HL-60 (cell line): ENCODE measurements around the gene INAFM2.

Experiments
- DNase-seq, 2 experiments: peaks; one replicate each; pipeline ENCODE4 v3.0.0-alpha.2; 2010 to 2020; ENCODE audit warnings: low read depth in 1 of 2, low spot score in 1 of 2
- H3K27ac ChIP-seq: fragments of 250-450 bp; sonication (Bioruptor Pico); replicated peaks from 2 replicates; pipeline ENCODE4 v1.5.1; 2020; ENCODE audit warnings: mild to moderate bottlenecking, moderate library complexity
- H3K27me3 ChIP-seq: fragments of 250-450 bp; sonication (Bioruptor Pico); 2 replicates; pipeline ENCODE4 v1.5.1; 2021; ENCODE audit warnings: mild to moderate bottlenecking, moderate library complexity; ENCODE audit not compliant: insufficient read depth, poor library complexity, severe bottlenecking
- H3K4me3 ChIP-seq: replicated peaks from 2 replicates; pipeline ENCODE4 v1.5.1; 2011; ENCODE audit warnings: mild to moderate bottlenecking, control low read depth, low read length; ENCODE audit not compliant: insufficient read depth
- GABPA ChIP-seq: IDR thresholded peaks from 2 replicates; pipeline ENCODE4 v1.6.1; 2012; ENCODE audit warnings: low read depth
- POLR2AphosphoS5 ChIP-seq: IDR thresholded peaks from 2 replicates; pipeline ENCODE4 v1.6.1; 2012; ENCODE audit warnings: low read depth
- SPI1 ChIP-seq: IDR thresholded peaks from 2 replicates; pipeline ENCODE4 v1.6.1; 2012; ENCODE audit warnings: low read depth, mild to moderate bottlenecking, borderline replicate concordance
- TF ChIP-seq, protein P1 (sequence below): IDR thresholded peaks from one replicate; pipeline ENCODE4 v1.5.1; 2011; ENCODE audit warnings: low read length, control low read depth, inconsistent platforms; ENCODE audit not compliant: insufficient read depth
- TF ChIP-seq, protein P2 (sequence below): IDR thresholded peaks from 2 replicates; pipeline ENCODE4 v1.6.1; 2012; ENCODE audit warnings: low read depth; ENCODE audit not compliant: insufficient replicate concordance

INAFM2 gene

DNA sequence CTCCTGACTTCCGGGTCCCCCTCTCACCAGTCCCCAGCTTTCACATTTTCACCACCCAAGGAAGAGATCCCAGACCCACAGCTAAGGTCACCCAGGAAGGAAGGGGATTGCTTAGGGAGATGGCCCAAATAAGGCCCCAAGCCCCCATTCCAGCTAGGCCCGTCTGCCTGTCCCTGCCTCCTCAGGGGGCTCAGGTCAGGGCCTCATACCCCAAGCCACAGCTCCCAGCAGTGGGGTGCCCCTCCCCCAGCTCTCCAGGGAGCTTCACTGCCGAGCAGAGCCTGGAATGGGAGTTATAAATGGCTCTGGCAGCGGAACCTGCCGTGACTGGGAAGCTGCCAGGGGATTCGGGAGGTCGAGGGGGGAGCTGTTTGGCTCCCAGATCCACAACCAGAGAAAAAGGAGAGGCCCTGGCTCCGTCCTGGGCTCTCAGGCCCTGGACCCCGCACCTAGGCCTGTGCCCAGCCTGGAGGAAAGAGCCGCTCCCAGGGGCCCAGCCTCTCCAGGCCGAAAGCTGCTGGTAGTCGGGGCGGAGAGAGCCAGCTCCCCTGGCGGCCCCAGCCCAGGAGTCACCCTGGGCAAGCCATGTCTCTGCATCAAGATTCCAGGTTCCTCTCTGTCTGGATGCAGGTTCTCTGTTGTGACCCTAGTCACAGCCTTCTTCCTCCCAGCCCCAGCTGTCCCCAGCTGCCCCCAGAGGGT is 16.7 kb downstream of the INAFM2 start:
- Histone ChIP-seq H3K27me3 (no peaks in the 10 kb centered on the region), H3K4me3 (no peak overlapping the region), H3K27ac (peak overlapping the region; percentile 33)
- TF ChIP-seq SPI1: peak; percentile 45; the same call in 1 of the 2 replicates
- TF ChIP-seq, protein P1, sequence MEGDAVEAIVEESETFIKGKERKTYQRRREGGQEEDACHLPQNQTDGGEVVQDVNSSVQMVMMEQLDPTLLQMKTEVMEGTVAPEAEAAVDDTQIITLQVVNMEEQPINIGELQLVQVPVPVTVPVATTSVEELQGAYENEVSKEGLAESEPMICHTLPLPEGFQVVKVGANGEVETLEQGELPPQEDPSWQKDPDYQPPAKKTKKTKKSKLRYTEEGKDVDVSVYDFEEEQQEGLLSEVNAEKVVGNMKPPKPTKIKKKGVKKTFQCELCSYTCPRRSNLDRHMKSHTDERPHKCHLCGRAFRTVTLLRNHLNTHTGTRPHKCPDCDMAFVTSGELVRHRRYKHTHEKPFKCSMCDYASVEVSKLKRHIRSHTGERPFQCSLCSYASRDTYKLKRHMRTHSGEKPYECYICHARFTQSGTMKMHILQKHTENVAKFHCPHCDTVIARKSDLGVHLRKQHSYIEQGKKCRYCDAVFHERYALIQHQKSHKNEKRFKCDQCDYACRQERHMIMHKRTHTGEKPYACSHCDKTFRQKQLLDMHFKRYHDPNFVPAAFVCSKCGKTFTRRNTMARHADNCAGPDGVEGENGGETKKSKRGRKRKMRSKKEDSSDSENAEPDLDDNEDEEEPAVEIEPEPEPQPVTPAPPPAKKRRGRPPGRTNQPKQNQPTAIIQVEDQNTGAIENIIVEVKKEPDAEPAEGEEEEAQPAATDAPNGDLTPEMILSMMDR: no peak
- DNase-seq: no peak

DNA sequence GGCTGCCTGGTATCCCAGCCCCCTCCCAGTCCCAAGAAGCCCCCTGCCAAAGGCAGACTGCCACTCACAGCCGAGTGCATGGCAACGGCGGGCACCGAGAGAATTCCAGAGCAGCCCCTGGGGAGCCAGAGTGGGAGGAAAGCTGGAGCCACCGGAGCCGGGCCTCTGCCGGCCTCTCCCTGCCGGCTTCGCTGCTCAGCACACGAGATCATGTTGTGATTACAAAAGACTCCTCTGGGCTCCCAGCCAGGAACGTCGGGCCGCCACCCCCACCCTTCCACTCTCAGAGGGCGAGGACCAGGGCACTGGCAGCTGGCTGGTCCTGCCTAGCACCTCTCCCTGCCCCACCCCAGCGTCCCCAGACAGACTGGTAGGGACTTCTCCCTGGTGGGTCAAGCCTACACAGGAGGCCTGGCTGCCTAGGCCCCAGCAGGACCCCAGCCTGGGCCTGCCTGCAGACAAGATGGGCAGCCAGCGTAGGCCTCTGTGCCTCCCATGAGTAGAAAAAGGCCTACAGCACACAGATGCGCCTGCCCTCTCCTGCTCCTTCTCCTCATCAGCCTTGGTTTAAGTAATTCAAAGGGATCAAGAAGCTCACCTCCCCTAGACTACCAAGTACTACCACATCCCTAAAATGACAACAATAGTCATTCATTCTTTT is 17.4 kb downstream of the INAFM2 start, which contains the start of gene CCDC9B:
Gene CCDC9B, minus strand, starts transcription at position 200 of the 661 bp plus-strand sequence. Its CDS starts 120 bp downstream, at position 80.
- TF ChIP-seq POLR2AphosphoS5: peak; percentile 41; the same call in 1 of the 2 replicates
- TF ChIP-seq, protein P2, sequence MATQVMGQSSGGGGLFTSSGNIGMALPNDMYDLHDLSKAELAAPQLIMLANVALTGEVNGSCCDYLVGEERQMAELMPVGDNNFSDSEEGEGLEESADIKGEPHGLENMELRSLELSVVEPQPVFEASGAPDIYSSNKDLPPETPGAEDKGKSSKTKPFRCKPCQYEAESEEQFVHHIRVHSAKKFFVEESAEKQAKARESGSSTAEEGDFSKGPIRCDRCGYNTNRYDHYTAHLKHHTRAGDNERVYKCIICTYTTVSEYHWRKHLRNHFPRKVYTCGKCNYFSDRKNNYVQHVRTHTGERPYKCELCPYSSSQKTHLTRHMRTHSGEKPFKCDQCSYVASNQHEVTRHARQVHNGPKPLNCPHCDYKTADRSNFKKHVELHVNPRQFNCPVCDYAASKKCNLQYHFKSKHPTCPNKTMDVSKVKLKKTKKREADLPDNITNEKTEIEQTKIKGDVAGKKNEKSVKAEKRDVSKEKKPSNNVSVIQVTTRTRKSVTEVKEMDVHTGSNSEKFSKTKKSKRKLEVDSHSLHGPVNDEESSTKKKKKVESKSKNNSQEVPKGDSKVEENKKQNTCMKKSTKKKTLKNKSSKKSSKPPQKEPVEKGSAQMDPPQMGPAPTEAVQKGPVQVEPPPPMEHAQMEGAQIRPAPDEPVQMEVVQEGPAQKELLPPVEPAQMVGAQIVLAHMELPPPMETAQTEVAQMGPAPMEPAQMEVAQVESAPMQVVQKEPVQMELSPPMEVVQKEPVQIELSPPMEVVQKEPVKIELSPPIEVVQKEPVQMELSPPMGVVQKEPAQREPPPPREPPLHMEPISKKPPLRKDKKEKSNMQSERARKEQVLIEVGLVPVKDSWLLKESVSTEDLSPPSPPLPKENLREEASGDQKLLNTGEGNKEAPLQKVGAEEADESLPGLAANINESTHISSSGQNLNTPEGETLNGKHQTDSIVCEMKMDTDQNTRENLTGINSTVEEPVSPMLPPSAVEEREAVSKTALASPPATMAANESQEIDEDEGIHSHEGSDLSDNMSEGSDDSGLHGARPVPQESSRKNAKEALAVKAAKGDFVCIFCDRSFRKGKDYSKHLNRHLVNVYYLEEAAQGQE: no peak
- no peak within 1 kb of the TSS for H3K4me3 ChIP-seq
- H3K27me3 ChIP-seq: no peaks in the 10 kb centered on the region
- peak within 1 kb of the TSS; percentile 33 for H3K27ac ChIP-seq
- peak in 1 of 2 experiments; percentile 82 for DNase-seq

DNA sequence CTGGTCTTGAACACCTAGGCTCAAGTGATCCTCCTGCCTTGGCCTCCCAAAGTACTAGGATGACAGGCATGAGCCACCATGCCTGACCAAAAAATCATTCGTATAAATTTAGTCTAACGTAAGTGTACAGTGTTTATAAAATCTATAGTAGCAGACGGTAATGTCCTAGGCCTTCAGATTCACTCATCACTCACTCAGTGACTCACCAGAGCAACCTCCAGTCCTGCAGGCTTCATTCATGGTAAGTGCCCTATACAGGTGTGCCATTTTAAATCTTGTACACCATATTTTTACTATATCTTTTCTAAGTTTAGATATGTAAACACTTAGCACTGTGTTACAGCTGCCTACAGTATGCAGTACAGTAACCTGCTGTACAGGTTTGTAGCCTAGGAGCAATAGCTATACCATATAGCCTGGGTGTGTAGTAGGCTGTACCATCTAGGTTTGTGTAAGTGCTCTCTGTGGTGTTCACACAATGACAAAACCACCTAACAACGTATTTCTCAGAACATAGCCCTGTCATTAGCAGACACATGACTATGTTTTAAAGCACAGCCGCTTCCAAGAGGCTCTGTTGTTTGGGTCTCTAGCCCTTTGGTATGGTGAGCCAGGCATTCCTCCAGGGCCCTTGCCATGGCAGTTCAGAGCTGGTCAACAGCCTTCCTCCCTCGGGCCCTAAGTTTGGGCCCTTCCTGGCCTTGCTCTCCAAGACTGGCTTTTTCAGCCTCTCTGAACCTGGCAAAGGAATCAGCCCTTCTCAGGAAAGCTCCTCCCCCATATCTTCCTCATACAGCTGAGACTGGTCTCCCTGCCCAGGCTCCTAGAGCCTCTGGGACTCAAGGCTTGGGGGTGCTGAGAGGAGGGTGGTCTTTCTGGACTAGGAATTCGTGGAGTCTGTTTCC is 19.2 kb downstream of the INAFM2 start:
- no peak overlapping the region for H3K27ac ChIP-seq
- TF ChIP-seq, protein P2: no peak
- TF ChIP-seq, protein P1: no peak
- no peak for TF ChIP-seq POLR2AphosphoS5
- no peak for TF ChIP-seq GABPA
- no peak for TF ChIP-seq SPI1
- H3K4me3 ChIP-seq: no peak overlapping the region
- H3K27me3 ChIP-seq: no peaks in the 10 kb centered on the region
- no peak for DNase-seq

DNA sequence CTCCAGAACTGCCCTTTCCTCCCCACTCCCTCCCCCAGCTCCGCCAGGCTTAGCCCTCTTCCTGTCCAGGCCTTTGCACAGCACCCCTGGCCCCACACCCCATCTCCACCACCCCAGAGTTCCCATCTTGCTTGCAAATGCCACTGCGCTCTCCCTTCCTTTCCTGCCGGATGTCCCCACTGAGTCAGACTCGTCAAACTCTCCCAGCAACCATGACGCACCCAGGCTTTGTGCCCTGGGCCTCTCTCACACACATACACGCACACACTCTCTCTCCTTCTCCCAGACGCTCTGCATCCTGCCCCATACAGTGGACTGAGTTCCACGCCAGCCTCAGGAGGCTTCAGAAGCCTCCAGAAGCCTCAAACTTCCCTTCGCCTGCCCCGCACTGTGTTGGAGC is 20.0 kb downstream of the INAFM2 start:
- DNase-seq: no peak
- no peaks in the 10 kb centered on the region for H3K27me3 ChIP-seq
- no peak overlapping the region for H3K27ac ChIP-seq

More for the DNA sequence above, 20.0 kb downstream of the INAFM2 start:
- TF ChIP-seq SPI1: no peak
- H3K4me3 ChIP-seq: no peak overlapping the region
